ENCODE results near the gene CCDC12.

The CCDC12 gene
- total RNA-seq = 30.8 to 43.3 (median 39.3) reads per million in 3 donors

GRCh38 chr3:46976326-46977190 lies at the start of gene CCDC12:
TSS of gene CCDC12 (minus strand) at chr3:46976745. CDS start at chr3:46976732, 13 bp downstream.
- Histone ChIP-seq H3K4me3 (ENCODE audit: insufficient read depth, low read depth, low read length, poor library complexity, severe bottlenecking) (peak within 1 kb of the TSS; percentile 81), H3K9me3 (ENCODE audit: control insufficient read depth, low read length) (no peaks in the 10 kb centered on the region), H3K4me1 (ENCODE audit: control insufficient read depth, insufficient read depth, low read length, poor library complexity, severe bottlenecking) (peaks cover 44% of the 10 kb centered on the region), H3K27ac (ENCODE audit: insufficient read depth, low read length, poor library complexity, severe bottlenecking) (peak within 1 kb of the TSS; percentile 92), H3K36me3 (ENCODE audit: control insufficient read depth, insufficient read depth, low read length) (no peaks in the 10 kb centered on the region), H3K27me3 (replicated peaks; ENCODE audit: control insufficient read depth, insufficient read depth, low read length, poor library complexity, severe bottlenecking) (no peaks in the 10 kb centered on the region)
- DNase-seq = peak; percentile 91 to 96 (median 94)

GRCh38 chr3:47024932-47025331 lies 48.4 kb upstream of the CCDC12 start:
- DNase-seq = no peak
- peaks cover 8% of the 10 kb centered on the region for H3K36me3 ChIP-seq (ENCODE audit: control insufficient read depth, insufficient read depth, low read length)

GRCh38 chr3:47022641-47023071 lies 46.1 kb upstream of the CCDC12 start:
- Histone ChIP-seq H3K36me3 (ENCODE audit: control insufficient read depth, insufficient read depth, low read length) (peaks cover 25% of the 10 kb centered on the region), H3K4me3 (ENCODE audit: insufficient read depth, low read depth, low read length, poor library complexity, severe bottlenecking) (no peak overlapping the region), H3K4me1 (ENCODE audit: control insufficient read depth, insufficient read depth, low read length, poor library complexity, severe bottlenecking) (no peaks in the 10 kb centered on the region), H3K27me3 (replicated peaks; ENCODE audit: control insufficient read depth, insufficient read depth, low read length, poor library complexity, severe bottlenecking) (no peaks in the 10 kb centered on the region), H3K27ac (ENCODE audit: insufficient read depth, low read length, poor library complexity, severe bottlenecking) (no peak overlapping the region), H3K9me3 (ENCODE audit: control insufficient read depth, low read length) (no peaks in the 10 kb centered on the region)
- no peak for DNase-seq

More at GRCh38 chr3:47024932-47025331, 48.4 kb upstream of the CCDC12 start:
- Histone ChIP-seq H3K4me3 (ENCODE audit: insufficient read depth, low read depth, low read length, poor library complexity, severe bottlenecking) (no peak overlapping the region), H3K4me1 (ENCODE audit: control insufficient read depth, insufficient read depth, low read length, poor library complexity, severe bottlenecking) (no peaks in the 10 kb centered on the region), H3K27me3 (replicated peaks; ENCODE audit: control insufficient read depth, insufficient read depth, low read length, poor library complexity, severe bottlenecking) (no peaks in the 10 kb centered on the region), H3K9me3 (ENCODE audit: control insufficient read depth, low read length) (no peaks in the 10 kb centered on the region), H3K27ac (ENCODE audit: insufficient read depth, low read length, poor library complexity, severe bottlenecking) (no peak overlapping the region)

- DNase-seq = no peak
- H3K36me3 ChIP-seq (ENCODE audit: control insufficient read depth, insufficient read depth, low read length) = peaks cover 37% of the 10 kb centered on the region
- H3K4me1 ChIP-seq (ENCODE audit: control insufficient read depth, insufficient read depth, low read length, poor library complexity, severe bottlenecking) = peaks cover 9% of the 10 kb centered on the region
- H3K9me3 ChIP-seq (ENCODE audit: control insufficient read depth, low read length) = no peaks in the 10 kb centered on the region
- H3K4me3 ChIP-seq (ENCODE audit: insufficient read depth, low read depth, low read length, poor library complexity, severe bottlenecking) = no peak overlapping the region
- no peaks in the 10 kb centered on the region for H3K27me3 ChIP-seq (replicated peaks; ENCODE audit: control insufficient read depth, insufficient read depth, low read length, poor library complexity, severe bottlenecking)
- no peak overlapping the region for H3K27ac ChIP-seq (ENCODE audit: insufficient read depth, low read length, poor library complexity, severe bottlenecking)
Measured at GRCh38 chr3:47020311-47020710, 43.8 kb upstream of the CCDC12 start.

GRCh38 chr3:47019201-47019600 lies 42.7 kb upstream of the CCDC12 start:
- Histone ChIP-seq H3K9me3 (ENCODE audit: control insufficient read depth, low read length) (no peaks in the 10 kb centered on the region), H3K36me3 (ENCODE audit: control insufficient read depth, insufficient read depth, low read length) (peaks cover 37% of the 10 kb centered on the region), H3K27ac (ENCODE audit: insufficient read depth, low read length, poor library complexity, severe bottlenecking) (no peak overlapping the region), H3K27me3 (replicated peaks; ENCODE audit: control insufficient read depth, insufficient read depth, low read length, poor library complexity, severe bottlenecking) (no peaks in the 10 kb centered on the region), H3K4me1 (ENCODE audit: control insufficient read depth, insufficient read depth, low read length, poor library complexity, severe bottlenecking) (peaks cover 9% of the 10 kb centered on the region), H3K4me3 (ENCODE audit: insufficient read depth, low read depth, low read length, poor library complexity, severe bottlenecking) (no peak overlapping the region)
- DNase-seq = no peak

- peak overlapping the region; percentile 46 for H3K27ac ChIP-seq (ENCODE audit: insufficient read depth, low read length, poor library complexity, severe bottlenecking)
- H3K4me3 ChIP-seq (ENCODE audit: insufficient read depth, low read depth, low read length, poor library complexity, severe bottlenecking) = no peak overlapping the region
- H3K36me3 ChIP-seq (ENCODE audit: control insufficient read depth, insufficient read depth, low read length) = peaks cover 37% of the 10 kb centered on the region
Measured at GRCh38 chr3:47018269-47018611, 41.7 kb upstream of the CCDC12 start.

GRCh38 chr3:47017504-47018268 lies 41.1 kb upstream of the CCDC12 start:
- Histone ChIP-seq H3K27me3 (replicated peaks; ENCODE audit: control insufficient read depth, insufficient read depth, low read length, poor library complexity, severe bottlenecking) (no peaks in the 10 kb centered on the region), H3K4me1 (ENCODE audit: control insufficient read depth, insufficient read depth, low read length, poor library complexity, severe bottlenecking) (peaks cover 9% of the 10 kb centered on the region), H3K9me3 (ENCODE audit: control insufficient read depth, low read length) (no peaks in the 10 kb centered on the region), H3K4me3 (ENCODE audit: insufficient read depth, low read depth, low read length, poor library complexity, severe bottlenecking) (no peak overlapping the region), H3K36me3 (ENCODE audit: control insufficient read depth, insufficient read depth, low read length) (peaks cover 37% of the 10 kb centered on the region), H3K27ac (ENCODE audit: insufficient read depth, low read length, poor library complexity, severe bottlenecking) (peak overlapping the region; percentile 46)
- no peak for DNase-seq

More at GRCh38 chr3:47018269-47018611, 41.7 kb upstream of the CCDC12 start:
- Histone ChIP-seq H3K9me3 (ENCODE audit: control insufficient read depth, low read length) (no peaks in the 10 kb centered on the region), H3K4me1 (ENCODE audit: control insufficient read depth, insufficient read depth, low read length, poor library complexity, severe bottlenecking) (peaks cover 9% of the 10 kb centered on the region), H3K27me3 (replicated peaks; ENCODE audit: control insufficient read depth, insufficient read depth, low read length, poor library complexity, severe bottlenecking) (no peaks in the 10 kb centered on the region)
- DNase-seq = no peak

GRCh38 chr3:47016934-47017435 lies 40.4 kb upstream of the CCDC12 start:
- no peaks in the 10 kb centered on the region for H3K9me3 ChIP-seq (ENCODE audit: control insufficient read depth, low read length)
- no peak overlapping the region for H3K4me3 ChIP-seq (ENCODE audit: insufficient read depth, low read depth, low read length, poor library complexity, severe bottlenecking)
- H3K27me3 ChIP-seq (replicated peaks; ENCODE audit: control insufficient read depth, insufficient read depth, low read length, poor library complexity, severe bottlenecking) = no peaks in the 10 kb centered on the region
- H3K27ac ChIP-seq (ENCODE audit: insufficient read depth, low read length, poor library complexity, severe bottlenecking) = peak overlapping the region; percentile 46
- no peak for DNase-seq
- peaks cover 37% of the 10 kb centered on the region for H3K36me3 ChIP-seq (ENCODE audit: control insufficient read depth, insufficient read depth, low read length)
- H3K4me1 ChIP-seq (ENCODE audit: control insufficient read depth, insufficient read depth, low read length, poor library complexity, severe bottlenecking) = peaks cover 9% of the 10 kb centered on the region

GRCh38 chr3:47016086-47016933 lies 39.8 kb upstream of the CCDC12 start:
- H3K36me3 ChIP-seq (ENCODE audit: control insufficient read depth, insufficient read depth, low read length) = peaks cover 37% of the 10 kb centered on the region
- H3K4me1 ChIP-seq (ENCODE audit: control insufficient read depth, insufficient read depth, low read length, poor library complexity, severe bottlenecking) = peaks cover 9% of the 10 kb centered on the region
- H3K27me3 ChIP-seq (replicated peaks; ENCODE audit: control insufficient read depth, insufficient read depth, low read length, poor library complexity, severe bottlenecking) = no peaks in the 10 kb centered on the region
- no peak for DNase-seq
- H3K27ac ChIP-seq (ENCODE audit: insufficient read depth, low read length, poor library complexity, severe bottlenecking) = no peak overlapping the region
- no peak overlapping the region for H3K4me3 ChIP-seq (ENCODE audit: insufficient read depth, low read depth, low read length, poor library complexity, severe bottlenecking)
- H3K9me3 ChIP-seq (ENCODE audit: control insufficient read depth, low read length) = no peaks in the 10 kb centered on the region

Measured in effector memory CD4-positive, alpha-beta T cell (primary cell).